Ishikawa (cell line): ENCODE results near the gene SNX3.

ENCODE experiments used
- CEBPB ChIP-seq: IDR thresholded peaks from 2 replicates; pipeline ENCODE4 v1.6.1; 2012
- CREB1 ChIP-seq: IDR thresholded peaks from 2 replicates; pipeline ENCODE4 v1.6.1; 2012; ENCODE audit warnings: low read depth
- EGR1 ChIP-seq: IDR thresholded peaks from 2 replicates; pipeline ENCODE4 v1.6.1; 2012
- EP300 ChIP-seq: IDR thresholded peaks from 2 replicates; pipeline ENCODE4 v1.6.1; 2012; ENCODE audit warnings: borderline replicate concordance
- RAD21 ChIP-seq: IDR thresholded peaks from 2 replicates; pipeline ENCODE4 v1.6.1; 2012; ENCODE audit warnings: low read depth
- TAF1 ChIP-seq: IDR thresholded peaks from 2 replicates; pipeline ENCODE4 v1.6.1; 2012; ENCODE audit warnings: low read depth, mild to moderate bottlenecking
- YY1 ChIP-seq: IDR thresholded peaks from 2 replicates; pipeline ENCODE4 v1.6.1; 2012; ENCODE audit warnings: low read depth
- TF ChIP-seq, protein P1 (sequence below): IDR thresholded peaks from 2 replicates; pipeline ENCODE4 v1.6.1; 2012
- TF ChIP-seq, protein P2 (sequence below): IDR thresholded peaks from 2 replicates; pipeline ENCODE4 v1.6.1; 2012
- TF ChIP-seq, protein P3 (sequence below): IDR thresholded peaks from 2 replicates; pipeline ENCODE4 v1.6.1; 2012; ENCODE audit warnings: low read depth, mild to moderate bottlenecking

DNA sequence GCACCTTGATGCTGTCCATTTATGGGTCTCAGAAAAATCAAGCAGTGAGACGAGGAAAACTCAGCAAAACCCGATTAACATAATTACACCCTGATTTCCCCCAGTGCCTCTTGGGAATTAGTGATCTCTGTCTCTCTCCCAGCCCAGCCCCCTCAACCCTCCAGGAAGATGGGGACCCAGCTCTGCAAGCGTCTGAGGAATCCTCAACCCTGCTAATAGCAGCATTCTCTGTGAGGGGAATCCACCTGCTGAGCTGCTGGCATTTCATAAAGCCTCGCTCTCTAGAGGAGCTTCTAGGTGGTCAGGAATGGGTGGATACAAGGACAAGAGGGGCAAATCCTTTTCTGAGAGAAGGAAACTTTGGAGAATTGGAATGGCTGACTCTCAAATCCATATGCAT, 81.1 kb downstream of the SNX3 start:
- TF ChIP-seq YY1 (no peak), RAD21 (no peak), CREB1 (no peak), TAF1 (no peak), EGR1 (no peak), CEBPB (no peak), EP300 (no peak)
- TF ChIP-seq, protein P1, sequence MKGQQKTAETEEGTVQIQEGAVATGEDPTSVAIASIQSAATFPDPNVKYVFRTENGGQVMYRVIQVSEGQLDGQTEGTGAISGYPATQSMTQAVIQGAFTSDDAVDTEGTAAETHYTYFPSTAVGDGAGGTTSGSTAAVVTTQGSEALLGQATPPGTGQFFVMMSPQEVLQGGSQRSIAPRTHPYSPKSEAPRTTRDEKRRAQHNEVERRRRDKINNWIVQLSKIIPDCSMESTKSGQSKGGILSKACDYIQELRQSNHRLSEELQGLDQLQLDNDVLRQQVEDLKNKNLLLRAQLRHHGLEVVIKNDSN: no peak
- TF ChIP-seq, protein P2, sequence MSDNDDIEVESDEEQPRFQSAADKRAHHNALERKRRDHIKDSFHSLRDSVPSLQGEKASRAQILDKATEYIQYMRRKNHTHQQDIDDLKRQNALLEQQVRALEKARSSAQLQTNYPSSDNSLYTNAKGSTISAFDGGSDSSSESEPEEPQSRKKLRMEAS: no peak
- TF ChIP-seq, protein P3, sequence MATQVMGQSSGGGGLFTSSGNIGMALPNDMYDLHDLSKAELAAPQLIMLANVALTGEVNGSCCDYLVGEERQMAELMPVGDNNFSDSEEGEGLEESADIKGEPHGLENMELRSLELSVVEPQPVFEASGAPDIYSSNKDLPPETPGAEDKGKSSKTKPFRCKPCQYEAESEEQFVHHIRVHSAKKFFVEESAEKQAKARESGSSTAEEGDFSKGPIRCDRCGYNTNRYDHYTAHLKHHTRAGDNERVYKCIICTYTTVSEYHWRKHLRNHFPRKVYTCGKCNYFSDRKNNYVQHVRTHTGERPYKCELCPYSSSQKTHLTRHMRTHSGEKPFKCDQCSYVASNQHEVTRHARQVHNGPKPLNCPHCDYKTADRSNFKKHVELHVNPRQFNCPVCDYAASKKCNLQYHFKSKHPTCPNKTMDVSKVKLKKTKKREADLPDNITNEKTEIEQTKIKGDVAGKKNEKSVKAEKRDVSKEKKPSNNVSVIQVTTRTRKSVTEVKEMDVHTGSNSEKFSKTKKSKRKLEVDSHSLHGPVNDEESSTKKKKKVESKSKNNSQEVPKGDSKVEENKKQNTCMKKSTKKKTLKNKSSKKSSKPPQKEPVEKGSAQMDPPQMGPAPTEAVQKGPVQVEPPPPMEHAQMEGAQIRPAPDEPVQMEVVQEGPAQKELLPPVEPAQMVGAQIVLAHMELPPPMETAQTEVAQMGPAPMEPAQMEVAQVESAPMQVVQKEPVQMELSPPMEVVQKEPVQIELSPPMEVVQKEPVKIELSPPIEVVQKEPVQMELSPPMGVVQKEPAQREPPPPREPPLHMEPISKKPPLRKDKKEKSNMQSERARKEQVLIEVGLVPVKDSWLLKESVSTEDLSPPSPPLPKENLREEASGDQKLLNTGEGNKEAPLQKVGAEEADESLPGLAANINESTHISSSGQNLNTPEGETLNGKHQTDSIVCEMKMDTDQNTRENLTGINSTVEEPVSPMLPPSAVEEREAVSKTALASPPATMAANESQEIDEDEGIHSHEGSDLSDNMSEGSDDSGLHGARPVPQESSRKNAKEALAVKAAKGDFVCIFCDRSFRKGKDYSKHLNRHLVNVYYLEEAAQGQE: no peak
